Spleen (tissue), 7 donors: ENCODE results near the gene PPP2R5C.

Source experiments
- CTCF ChIP-seq, 11 experiments: fragments of 200-600 bp in 7 of 11; fragments of 450-650 bp in 4 of 11; sonication (generic) in 4 of 11; IDR thresholded peaks in 8 of 11; conservative IDR thresholded peaks in 3 of 11; 1 replicate in 7 of 11; 2 replicates in 4 of 11; pipeline versions ENCODE4 v1.4.0 to v1.8.0; 2016 to 2021; ENCODE audit warnings: antibody characterized with exemption in 11 of 11, inconsistent platforms in 4 of 11, mild to moderate bottlenecking in 1 of 11
- POLR2A ChIP-seq, 3 donors: fragments of 450-650 bp; IDR thresholded peaks; one replicate each; pipeline ENCODE4 v1.5.1; 2017; ENCODE audit warnings: antibody characterized with exemption in 3 of 3, mild to moderate bottlenecking in 1 of 3
- POLR2AphosphoS5 ChIP-seq, 3 donors: sonication (generic); formaldehyde crosslinking; IDR thresholded peaks; one replicate each; pipeline ENCODE4 v1.5.1; 2017; ENCODE audit warnings: antibody characterized with exemption in 3 of 3
- donor health status: DM: no; HTN: no; CAD: no; lungs with moderate emphysema.
- donor health status: DM: no; HTN: no; CAD: no.
- donor health status: DM: no; HTN: no; CAD: no.

- no peak for TF ChIP-seq POLR2AphosphoS5 (IDR thresholded peaks at IDR 0.05)
- no peak for TF ChIP-seq POLR2A (IDR thresholded peaks at IDR 0.05)
- no peak for TF ChIP-seq CTCF (IDR thresholded peaks at IDR 0.05 in 8 of 11, conservative IDR thresholded peaks at IDR 0.05 in 3 of 11)
Observed at GRCh38 chr14:101897326-101897725, 135.8 kb downstream of the PPP2R5C start.
